ENCODE data around the gene PTPN3. TPM values are rescaled to one million over a fixed set of nuclear protein-coding genes. Genes with fewer than 3 reads are reported as not detected.

Gene PTPN3
- total RNA-seq, 1 donor from 2014 or later = 13.4 TPM

GRCh38 chr9:109487247-109487646 is 10.9 kb downstream of the PTPN3 start:
- ATAC-seq = no peak
- H3K4me1 ChIP-seq = no peaks in the 10 kb centered on the region
- H3K36me3 ChIP-seq = no peaks in the 10 kb centered on the region
- intact Hi-C loops (cut with DNase I) = no loop called here
- no peaks in the 10 kb centered on the region for H3K27me3 ChIP-seq (ENCODE audit: low read depth)
- no peak overlapping the region for H3K27ac ChIP-seq
- no peak for DNase-seq
- TF ChIP-seq CTCF (IDR thresholded peaks at IDR 0.05) = no peak
- H3K4me3 ChIP-seq = no peak overlapping the region
- no peaks in the 10 kb centered on the region for H3K9me3 ChIP-seq

DNA sequence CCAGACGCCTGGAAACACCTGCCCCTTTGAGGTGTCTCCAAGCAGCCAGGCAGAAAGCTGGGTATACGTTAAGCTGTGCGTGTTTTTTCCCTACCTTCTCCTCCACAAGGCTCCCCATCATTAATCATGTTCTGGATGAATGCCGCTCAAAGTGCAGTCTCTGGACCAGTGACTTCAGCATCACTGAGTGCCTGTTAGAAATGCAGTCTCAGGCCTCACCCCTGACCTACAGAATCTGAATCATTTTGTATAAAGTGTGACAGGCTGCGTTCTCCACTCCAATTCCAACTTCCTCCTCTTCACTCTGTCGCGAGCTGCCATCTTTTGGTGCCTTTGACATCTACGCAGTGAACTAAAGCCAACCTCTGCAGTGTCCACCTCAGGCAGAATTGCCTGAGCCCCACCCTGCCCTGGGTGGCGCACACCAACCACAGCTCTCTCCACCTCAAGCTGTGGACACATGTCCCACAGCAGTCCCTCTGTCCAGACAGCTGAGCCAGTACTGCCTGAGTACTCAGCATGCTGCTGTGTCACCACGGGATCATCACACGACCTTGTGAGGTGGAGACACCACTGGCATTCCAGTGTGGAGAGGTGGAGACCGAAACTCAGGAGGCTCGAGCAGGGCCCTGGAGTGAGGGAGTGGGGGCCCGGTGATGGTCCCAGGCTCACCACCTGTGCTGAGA is 14.2 kb downstream of the PTPN3 start:
- DNase-seq (no peak), ATAC-seq (no peak)
- intact Hi-C loops (cut with DNase I) = no loop called here
- Histone ChIP-seq H3K27me3 (ENCODE audit: low read depth) (no peaks in the 10 kb centered on the region), H3K36me3 (no peaks in the 10 kb centered on the region), H3K4me1 (no peaks in the 10 kb centered on the region), H3K4me3 (no peak overlapping the region), H3K9me3 (no peaks in the 10 kb centered on the region), H3K27ac (no peak overlapping the region)
- no peak for TF ChIP-seq CTCF (IDR thresholded peaks at IDR 0.05)

GRCh38 chr9:109482391-109482916 is 15.7 kb downstream of the PTPN3 start:
- no peak for TF ChIP-seq CTCF (IDR thresholded peaks at IDR 0.05)
- Histone ChIP-seq H3K27me3 (ENCODE audit: low read depth) (no peaks in the 10 kb centered on the region), H3K4me1 (no peaks in the 10 kb centered on the region), H3K4me3 (no peak overlapping the region), H3K27ac (no peak overlapping the region), H3K36me3 (no peaks in the 10 kb centered on the region), H3K9me3 (no peaks in the 10 kb centered on the region)
- intact Hi-C loops (cut with DNase I) = no loop called here
- no peak for DNase-seq
- ATAC-seq = no peak

DNA sequence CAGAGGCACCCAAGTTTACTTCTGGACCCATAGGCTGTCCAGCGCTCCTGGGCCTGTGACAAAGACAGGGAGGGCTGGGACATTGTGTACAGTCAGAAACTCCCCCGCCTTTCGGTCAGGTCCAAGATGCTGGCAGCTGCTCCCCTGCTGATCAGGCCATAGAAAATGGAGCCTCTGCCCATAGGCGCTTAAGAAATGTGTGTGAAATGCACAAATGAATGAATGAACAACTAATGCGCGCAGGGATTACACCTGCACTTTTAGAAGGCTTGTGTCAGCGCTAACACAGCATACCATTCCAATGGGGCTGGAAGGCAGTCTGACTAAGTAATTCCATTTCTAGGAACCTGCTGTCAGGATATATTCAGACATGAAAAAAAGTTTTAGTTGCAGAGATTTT is 16.3 kb downstream of the PTPN3 start:
- H3K27me3 ChIP-seq (ENCODE audit: low read depth) = no peaks in the 10 kb centered on the region
- no peaks in the 10 kb centered on the region for H3K9me3 ChIP-seq
- intact Hi-C loops (cut with DNase I) = no loop called here
- H3K27ac ChIP-seq = no peak overlapping the region
- no peak overlapping the region for H3K4me3 ChIP-seq
- TF ChIP-seq CTCF (IDR thresholded peaks at IDR 0.05) = no peak
- H3K4me1 ChIP-seq = peaks cover 2% of the 10 kb centered on the region
- no peaks in the 10 kb centered on the region for H3K36me3 ChIP-seq
- ATAC-seq (no peak), DNase-seq (no peak)

- Histone ChIP-seq H3K27ac (no peak overlapping the region), H3K4me1 (peaks cover 13% of the 10 kb centered on the region), H3K9me3 (no peaks in the 10 kb centered on the region), H3K36me3 (no peaks in the 10 kb centered on the region), H3K27me3 (ENCODE audit: low read depth) (no peaks in the 10 kb centered on the region), H3K4me3 (no peak overlapping the region)
- DNase-seq (no peak), ATAC-seq (no peak)
- no peak for TF ChIP-seq CTCF (IDR thresholded peaks at IDR 0.05)
- intact Hi-C loops (cut with DNase I) = no loop called here
Observed at GRCh38 chr9:109479822-109480221, 18.3 kb downstream of the PTPN3 start.
